GM19328 (cell line): ENCODE results near the gene MAP3K4.
A peak's percentile ranks its signal among the peaks of the same experiment; 100 is the strongest.

Source experiments
- ATAC-seq: cut with Tn5 transposase; IDR thresholded peaks from one replicate; pipeline ENCODE4 v1.9.1; 2021; ENCODE audit warnings: mild to moderate bottlenecking, moderate library complexity; ENCODE audit not compliant: unreplicated experiment

MAP3K4 gene

GRCh38 chr6:161037873-161038228, 46.3 kb downstream of the MAP3K4 start:
- no peak for ATAC-seq

GRCh38 chr6:161038229-161039031, 46.9 kb downstream of the MAP3K4 start:
- peak; percentile 91 for ATAC-seq

- ATAC-seq, result no peak
Observed at GRCh38 chr6:161041274-161041673, 49.7 kb downstream of the MAP3K4 start.

- no peak for ATAC-seq
Observed at GRCh38 chr6:161044335-161044734, 52.8 kb downstream of the MAP3K4 start.

DNA sequence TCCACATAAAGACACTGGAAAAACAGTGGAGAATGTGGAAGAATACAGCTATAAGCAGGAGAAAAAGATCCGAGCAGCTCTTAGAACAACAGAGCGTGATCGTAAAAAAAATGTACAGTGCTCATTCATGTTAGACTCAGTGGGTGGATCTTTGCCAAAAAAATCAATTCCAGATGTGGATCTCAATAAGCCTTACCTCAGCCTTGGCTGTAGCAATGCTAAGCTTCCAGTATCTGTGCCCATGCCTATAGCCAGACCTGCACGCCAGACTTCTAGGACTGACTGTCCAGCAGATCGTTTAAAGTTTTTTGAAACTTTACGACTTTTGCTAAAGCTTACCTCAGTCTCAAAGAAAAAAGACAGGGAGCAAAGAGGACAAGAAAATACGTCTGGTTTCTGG, 57.1 kb downstream of the MAP3K4 start:
- ATAC-seq, result no peak

- no peak for ATAC-seq
Observed at GRCh38 chr6:161050134-161050765, 58.7 kb downstream of the MAP3K4 start.

- no peak for ATAC-seq
Observed at GRCh38 chr6:161053103-161053502, 61.5 kb downstream of the MAP3K4 start.

DNA sequence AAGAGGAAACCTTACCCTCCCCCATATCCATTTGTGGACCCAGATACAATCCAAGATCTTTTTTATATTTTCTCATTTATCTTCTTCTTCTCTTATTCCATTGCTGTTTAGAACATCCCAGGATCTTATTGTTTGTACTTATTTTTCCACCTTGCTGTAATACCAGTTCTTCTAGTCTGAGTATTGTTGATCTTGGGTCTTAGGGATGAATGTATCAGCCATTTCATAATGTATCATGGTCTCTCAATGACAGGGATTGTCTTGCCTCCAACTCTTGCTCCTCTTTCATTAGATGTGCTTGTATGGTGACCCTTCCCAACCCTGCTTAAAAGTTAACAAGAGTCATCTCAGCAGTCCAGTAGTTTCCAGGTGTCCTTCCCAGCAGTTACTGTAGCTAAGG, 63.3 kb downstream of the MAP3K4 start:
- no peak for ATAC-seq

- no peak for ATAC-seq
Observed at GRCh38 chr6:161056451-161056850, 64.9 kb downstream of the MAP3K4 start.

DNA sequence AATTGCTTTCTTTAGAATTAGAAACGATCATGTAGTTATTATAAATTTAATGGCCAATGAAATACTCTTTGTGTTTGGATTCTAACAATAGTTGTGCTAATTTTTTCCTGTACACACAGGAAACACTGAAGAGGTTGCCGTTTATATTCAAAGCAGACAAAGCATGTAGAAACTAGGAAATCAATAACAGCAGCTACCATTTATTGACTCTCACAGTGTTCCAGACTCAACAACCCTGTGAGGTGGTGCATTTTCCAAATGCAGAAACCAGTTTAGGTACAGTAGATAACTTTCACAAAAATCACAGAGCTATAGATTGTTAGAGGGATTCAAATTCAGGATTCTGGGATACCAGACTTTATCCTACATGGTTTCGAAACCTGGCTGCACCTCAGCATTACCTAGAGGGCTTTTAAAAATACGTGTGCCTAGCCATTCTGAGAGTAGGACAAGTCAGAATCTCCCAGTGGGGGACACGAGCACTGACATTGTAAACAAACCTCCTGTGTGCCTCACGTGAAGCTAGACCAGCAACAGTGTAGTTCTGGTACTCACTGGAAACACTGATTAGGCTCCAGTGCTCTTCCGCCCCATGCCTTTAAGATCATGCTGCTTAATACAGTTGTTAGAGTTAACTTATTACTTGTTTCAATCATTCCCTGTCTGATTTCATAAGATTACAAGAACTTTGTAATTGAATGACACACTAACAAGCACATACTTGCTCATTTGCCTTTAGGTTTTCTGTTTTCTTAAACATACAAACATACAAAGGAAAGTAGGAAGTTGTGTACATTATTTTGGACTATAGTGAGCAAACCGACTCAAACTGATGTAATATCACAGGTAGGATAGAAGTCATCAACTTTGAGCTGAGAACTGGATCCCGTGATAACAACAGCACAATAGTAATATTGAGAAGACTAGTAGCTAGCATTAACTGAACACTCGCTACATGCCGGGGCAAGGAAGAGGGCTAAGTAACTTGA, 65.8 kb downstream of the MAP3K4 start:
- no peak for ATAC-seq

DNA sequence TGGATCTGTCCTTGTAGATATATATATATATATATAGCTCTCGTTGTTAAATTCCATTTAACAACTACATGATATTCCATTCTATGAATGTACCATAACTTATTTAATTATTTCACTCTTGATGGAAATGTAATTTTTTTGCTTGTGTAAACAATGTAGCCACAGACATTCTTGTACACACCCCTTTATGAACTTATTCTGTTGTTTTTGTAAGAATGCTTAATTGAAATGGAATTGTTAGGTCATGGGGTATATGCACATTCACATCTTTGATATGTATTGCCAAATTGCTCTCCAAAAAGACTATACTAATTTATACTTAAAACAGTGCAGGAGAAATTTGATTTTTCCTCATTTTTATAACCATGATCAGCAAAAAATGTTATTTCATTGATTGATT, 67.2 kb downstream of the MAP3K4 start:
- no peak for ATAC-seq

DNA sequence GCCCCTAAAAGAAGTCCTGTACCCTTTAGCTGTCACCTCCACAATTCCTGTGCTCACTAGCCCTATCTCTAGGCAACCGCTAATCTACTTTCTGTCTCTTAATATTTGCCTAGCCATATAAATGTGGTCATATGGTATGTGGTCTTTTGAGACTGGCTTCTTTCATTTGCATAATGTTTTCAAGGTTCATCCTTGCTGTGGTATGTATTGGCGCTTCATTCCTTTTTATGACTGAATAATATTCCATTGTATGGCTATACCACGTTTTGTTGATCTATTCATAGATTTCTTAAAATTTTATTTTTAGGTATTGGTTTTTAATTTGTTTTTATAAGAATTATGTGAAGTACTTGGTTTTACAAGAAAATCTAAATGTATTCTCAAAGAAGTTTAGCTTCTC, 70.0 kb downstream of the MAP3K4 start:
- ATAC-seq, result no peak

DNA sequence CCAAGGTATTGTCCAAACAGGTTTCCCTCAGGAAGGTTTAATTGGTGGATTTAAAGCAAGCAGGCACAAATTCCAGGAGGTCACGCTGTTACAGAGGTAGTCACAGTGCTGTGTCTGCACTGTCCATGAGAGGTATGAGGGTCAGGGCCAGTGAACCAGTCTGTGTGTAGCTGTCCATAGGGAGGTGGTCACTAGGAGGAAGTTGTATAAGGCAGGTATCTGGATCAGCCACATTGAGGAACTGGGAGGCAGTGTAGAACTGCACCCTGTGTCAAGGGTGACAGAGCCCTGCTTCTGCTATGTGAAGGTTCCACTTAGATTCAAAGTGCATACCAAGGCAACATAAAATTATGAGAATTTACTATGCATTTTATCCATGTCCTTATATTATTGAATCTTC, 73.3 kb downstream of the MAP3K4 start:
- ATAC-seq, result no peak

DNA sequence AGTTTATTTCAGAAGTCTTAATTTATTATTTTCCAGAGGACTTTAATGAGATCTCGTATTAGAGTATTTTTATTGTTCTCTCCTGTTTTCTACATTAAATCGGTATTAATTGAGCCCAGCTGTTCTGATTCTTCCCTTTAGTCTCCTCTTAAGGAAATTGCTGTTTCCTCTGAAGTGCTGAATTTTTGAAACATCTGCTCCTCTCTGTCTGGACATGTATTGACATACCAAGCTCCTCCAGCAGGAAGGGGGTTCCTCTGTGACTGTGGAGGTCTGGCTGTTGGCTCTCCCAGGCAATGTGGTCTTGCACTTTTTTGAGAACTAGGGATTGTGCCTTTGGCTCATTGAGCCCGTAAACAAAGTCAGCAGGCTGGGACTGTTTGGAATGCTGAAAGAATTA, 74.9 kb downstream of the MAP3K4 start:
- ATAC-seq, result no peak

- no peak for ATAC-seq
Observed at GRCh38 chr6:161067749-161068148, 76.2 kb downstream of the MAP3K4 start.

- no peak for ATAC-seq
Observed at GRCh38 chr6:161068321-161068741, 76.8 kb downstream of the MAP3K4 start.

- ATAC-seq, result no peak
Observed at GRCh38 chr6:161073930-161074329, 82.4 kb downstream of the MAP3K4 start.

DNA sequence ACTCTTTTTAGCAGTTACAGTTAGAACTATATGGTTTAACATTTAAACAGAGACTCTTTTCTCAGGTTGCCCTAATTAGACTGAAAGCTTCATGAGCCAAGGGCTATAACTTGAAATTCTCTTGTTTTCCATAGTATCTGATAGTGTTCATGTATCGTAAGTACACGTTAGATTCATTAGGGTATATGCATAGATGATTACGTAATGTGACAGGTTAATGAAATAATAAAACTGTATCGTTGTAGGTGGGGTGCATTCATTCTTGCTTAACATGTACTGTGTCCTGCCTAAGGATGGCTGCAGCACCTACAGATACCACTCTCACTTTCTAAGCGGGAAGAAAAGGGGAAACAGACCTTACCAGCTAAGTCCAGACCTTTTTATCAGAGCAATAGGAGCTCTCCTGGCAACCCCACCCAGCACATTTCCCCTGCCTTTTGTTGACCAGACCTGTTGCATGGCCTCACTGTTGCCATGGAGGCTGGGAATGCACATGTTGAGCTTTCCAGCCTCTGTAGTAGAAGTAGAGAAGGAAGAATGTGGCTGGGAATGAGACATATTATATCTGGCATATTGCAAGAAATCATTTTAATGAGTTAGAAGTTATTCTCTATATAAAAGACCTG, 83.0 kb downstream of the MAP3K4 start:
- no peak for ATAC-seq

GRCh38 chr6:161076181-161076677, 84.7 kb downstream of the MAP3K4 start:
- no peak for ATAC-seq

- ATAC-seq, result no peak
Observed at GRCh38 chr6:161079566-161080262, 88.1 kb downstream of the MAP3K4 start.
